Measurements from ENCODE around the gene DCN.

Gene DCN

DNA sequence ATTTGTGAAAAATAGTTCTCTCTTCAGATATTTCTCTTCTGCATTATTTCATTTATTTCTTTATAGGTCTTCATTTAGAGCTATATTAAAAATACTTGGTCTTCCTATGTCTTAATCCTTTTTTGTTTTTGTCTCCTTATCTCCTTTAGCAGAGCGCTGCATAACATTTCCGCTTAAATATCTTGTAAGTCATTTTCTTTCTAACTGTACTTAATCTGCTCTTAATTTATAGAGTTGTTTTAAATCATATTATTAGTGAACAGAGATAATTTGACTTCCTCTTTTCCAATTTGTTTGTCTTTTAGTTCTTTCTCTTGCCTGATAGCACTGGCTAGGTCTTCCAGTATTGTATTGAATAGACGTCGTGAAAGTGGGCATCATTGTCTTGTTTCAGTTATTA, 89.3 kb downstream of the DCN start:
- no peak for DNase-seq
- in situ Hi-C loops (cut with HindIII; ENCODE audit: low pct_ligation_motif_present, low sequenced_read_pairs): no loop called here
- no peaks in the 10 kb centered on the region for H3K27me3 ChIP-seq (replicated peaks)
- TF ChIP-seq, protein P1, sequence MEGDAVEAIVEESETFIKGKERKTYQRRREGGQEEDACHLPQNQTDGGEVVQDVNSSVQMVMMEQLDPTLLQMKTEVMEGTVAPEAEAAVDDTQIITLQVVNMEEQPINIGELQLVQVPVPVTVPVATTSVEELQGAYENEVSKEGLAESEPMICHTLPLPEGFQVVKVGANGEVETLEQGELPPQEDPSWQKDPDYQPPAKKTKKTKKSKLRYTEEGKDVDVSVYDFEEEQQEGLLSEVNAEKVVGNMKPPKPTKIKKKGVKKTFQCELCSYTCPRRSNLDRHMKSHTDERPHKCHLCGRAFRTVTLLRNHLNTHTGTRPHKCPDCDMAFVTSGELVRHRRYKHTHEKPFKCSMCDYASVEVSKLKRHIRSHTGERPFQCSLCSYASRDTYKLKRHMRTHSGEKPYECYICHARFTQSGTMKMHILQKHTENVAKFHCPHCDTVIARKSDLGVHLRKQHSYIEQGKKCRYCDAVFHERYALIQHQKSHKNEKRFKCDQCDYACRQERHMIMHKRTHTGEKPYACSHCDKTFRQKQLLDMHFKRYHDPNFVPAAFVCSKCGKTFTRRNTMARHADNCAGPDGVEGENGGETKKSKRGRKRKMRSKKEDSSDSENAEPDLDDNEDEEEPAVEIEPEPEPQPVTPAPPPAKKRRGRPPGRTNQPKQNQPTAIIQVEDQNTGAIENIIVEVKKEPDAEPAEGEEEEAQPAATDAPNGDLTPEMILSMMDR (IDR thresholded peaks at IDR 0.05; ENCODE audit: low read depth, low read length, missing control alignments): no peak
- H3K36me3 ChIP-seq (replicated peaks): no peaks in the 10 kb centered on the region
- H3K27ac ChIP-seq: no peak overlapping the region
- no peak overlapping the region for H3K4me3 ChIP-seq (ENCODE audit: low read depth, low read length)

DNA sequence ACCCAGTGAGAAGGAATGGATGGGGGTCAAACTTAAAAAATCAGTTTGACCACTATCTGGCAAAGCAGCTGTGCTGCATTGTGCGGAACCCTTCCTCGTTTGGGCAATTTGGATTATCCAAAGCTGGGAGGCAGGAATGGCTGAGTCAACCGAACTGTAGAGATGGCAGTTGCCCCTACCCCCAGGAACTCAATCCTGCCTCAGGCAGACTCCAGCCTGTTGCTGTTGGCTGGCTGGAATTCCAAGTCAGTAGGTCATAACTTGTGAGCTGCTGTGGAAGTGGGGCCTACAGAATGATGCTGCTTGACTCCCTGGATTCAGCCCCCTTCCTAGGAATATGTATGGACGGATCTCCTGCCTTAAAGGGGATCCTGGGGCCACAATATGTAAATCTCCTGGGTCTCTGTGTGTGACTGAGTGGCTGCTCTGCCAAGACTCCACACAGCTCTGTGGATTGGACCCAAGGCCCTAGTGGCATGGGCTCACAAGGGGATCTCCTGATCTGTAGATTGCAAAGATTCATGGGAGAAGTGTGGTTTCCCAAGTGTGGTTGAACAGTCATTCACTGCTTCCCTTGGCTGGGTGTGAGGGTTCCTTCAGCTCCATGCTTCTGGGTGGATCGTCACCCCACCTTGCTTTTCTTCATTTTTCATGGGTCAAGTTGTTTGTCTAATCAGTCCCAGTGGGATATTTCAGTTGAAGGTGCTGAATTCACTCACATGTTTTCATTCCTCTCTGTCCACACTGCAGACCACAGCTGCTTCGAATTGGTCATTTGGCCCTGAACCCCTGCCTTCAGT, 90.5 kb downstream of the DCN start:
- no peak for DNase-seq
- no peak overlapping the region for H3K4me3 ChIP-seq (ENCODE audit: low read depth, low read length)
- H3K27me3 ChIP-seq (replicated peaks): no peaks in the 10 kb centered on the region
- in situ Hi-C loops (cut with HindIII; ENCODE audit: low pct_ligation_motif_present, low sequenced_read_pairs): no loop called here
- TF ChIP-seq, protein P1 (IDR thresholded peaks at IDR 0.05; ENCODE audit: low read depth, low read length, missing control alignments): no peak
- no peak overlapping the region for H3K27ac ChIP-seq
- no peaks in the 10 kb centered on the region for H3K36me3 ChIP-seq (replicated peaks)
